HG03039 (cell line): ENCODE measurements around the gene DGLUCY.
"Not testable (repeated sequence)": the region's sequence is repeated elsewhere in the genome, so short reads cannot be mapped to it uniquely, and the experiment has no call there.

ENCODE experiments used
- ATAC-seq: cut with Tn5 transposase; IDR thresholded peaks from one replicate; pipeline ENCODE4 v1.9.1; 2021; ENCODE audit warnings: mild to moderate bottlenecking, moderate library complexity; ENCODE audit not compliant: unreplicated experiment

Gene DGLUCY

DNA sequence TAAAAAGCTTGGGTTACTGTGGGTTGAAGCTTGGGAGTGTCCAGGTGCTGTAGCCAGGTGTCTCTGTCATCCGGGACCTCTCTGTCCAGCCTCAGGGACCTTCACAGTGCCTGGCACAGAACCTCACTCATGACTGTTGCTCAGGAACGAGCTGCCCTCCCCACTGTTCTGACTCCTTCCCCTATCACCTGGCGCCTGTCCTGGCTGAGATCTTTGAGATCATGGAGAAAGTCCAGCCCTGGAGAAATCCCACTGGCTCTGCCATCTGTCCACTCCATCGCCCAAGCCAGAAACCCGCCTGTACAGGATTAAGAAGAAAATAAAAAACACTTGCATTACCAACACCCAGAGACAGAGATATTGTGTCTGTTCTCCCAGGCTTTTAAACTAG lies 53.5 kb downstream of the DGLUCY start:
- ATAC-seq: no peak

DNA sequence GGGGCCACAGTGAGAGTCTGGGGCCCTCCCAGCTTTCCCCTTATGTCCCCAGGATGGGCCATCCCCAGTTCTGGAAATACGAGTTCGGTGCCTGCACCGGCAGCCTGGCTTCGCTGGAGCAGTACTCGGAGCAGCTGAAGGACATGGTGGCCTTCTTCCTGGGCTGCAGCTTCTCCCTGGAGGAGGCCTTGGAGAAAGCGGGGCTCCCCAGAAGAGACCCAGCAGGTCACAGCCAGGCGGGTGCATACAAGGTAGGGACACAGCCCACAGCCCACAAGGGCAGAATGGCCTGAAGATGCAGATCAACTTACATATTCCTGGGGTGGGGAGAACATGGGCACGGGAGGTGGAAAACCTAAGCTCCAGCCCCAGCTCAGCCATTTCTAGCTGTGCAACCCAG lies 56.1 kb downstream of the DGLUCY start:
- no peak for ATAC-seq

DNA sequence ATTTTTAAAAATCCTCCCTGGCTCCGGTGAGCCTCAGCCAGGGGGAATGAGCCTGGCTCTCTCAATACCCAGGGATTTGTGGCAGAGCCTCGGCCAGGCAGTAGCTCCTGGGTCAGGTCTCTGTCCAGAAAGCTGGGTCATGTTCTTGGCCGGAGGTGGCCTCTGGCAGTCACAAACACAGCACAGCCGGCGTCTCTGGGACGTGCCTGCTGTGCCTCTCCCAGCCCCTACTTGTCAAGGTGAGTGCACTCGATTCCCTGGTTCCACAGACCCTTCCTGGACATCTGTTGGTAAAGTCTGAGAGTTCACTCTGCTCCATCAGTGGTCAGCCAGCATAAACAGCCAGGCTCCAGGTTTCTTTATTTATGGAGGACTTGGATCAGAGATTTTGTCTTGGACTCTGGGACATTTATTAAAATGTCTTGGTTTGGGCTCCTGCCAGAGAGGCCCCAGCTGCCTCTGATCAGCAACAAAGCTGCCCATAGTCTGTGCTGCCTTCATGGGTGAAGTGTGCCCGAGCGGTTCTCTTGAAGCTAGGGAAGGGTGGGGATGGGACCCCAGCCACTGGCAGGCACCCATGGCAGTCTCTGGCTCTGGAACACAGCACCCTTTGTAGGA lies 56.7 kb downstream of the DGLUCY start:
- no peak for ATAC-seq

GRCh38 chr14:91171291-91171690 lies 57.4 kb downstream of the DGLUCY start:
- ATAC-seq: no peak

- ATAC-seq: no peak
Measured at GRCh38 chr14:91173221-91173670, 59.4 kb downstream of the DGLUCY start.

- no peak for ATAC-seq
Measured at GRCh38 chr14:91173904-91174303, 60.0 kb downstream of the DGLUCY start.

DNA sequence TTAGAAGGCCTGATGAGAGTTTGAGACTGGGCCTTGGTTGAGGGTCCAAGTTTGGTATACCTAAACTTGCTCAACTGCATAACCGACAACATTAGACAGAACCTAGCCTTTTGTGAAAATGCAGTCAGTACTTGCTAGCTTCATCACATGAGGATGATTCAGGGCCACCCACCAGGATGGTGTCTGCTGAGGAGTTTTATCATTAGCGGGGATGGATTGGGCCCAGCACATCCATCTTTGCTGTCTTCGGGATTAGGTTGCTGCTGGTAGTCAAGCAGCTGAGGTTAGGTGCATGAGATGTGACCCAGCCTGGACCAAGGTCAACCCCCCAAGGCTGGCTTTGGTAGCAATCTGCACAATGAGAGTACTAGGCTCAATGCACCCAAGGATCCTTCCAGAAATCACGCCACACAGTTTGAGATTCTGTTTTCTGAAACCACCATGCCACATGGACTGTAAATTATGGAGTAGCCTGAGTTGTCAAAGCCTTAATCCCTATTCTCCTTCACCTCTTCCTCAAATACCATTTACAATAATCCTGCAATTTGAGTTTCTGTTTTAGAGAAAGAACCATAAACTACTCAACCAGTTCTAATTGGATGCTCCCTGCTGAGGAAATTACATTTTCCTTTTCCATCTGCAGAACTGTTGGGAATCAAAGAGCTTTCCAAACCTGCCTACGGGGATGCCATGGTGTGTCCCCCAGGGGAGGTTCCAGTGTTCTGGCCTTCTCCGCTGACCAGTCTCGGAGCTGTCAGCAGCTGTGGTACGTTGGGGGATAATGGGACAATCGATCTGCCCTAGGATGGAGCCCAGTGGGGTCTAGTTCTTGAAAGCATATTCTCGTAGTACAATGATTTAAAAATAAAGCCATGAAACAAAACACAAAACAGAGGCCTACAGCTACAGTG lies 61.7 kb downstream of the DGLUCY start:
- ATAC-seq: no peak

- no peak for ATAC-seq
Measured at GRCh38 chr14:91177073-91178034, 63.5 kb downstream of the DGLUCY start.

DNA sequence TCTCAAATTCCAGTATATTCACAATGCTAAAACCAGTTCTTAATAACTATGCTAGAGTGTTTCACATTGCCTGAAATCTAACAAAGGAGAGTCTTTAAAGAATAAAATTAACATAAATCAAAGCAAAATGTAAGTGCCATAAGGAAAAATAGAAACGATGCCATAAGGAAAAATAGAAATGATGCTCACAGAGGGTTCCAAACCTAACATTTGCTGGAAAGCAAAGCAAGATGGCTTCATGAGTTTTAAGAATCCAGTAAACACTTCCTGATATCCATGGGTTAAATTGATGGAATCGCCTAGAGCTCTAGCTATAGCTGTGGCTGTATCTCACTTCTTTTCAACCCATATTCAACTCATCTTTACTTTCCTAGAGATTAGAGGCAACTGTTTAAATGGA lies 66.7 kb downstream of the DGLUCY start:
- ATAC-seq: no peak

DNA sequence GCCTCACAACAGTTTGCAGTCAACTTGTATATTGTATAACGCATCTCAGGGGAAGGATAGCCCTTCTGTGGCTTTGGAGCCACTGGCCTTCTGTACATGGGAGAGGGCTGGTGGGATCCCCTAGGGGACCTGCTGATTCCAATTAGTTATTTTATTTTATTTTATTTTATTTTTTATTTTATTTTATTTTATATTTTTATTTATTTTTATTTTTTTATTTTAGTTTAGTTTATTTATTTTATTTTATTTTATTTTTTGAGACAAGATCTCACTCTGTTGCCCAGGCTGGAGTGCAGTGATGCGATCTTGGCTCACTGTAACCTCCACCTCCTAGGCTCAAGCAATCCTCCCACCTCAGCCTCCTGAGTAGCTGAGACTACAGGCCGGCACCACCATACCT lies 68.9 kb downstream of the DGLUCY start:
- ATAC-seq: not testable (repeated sequence)

DNA sequence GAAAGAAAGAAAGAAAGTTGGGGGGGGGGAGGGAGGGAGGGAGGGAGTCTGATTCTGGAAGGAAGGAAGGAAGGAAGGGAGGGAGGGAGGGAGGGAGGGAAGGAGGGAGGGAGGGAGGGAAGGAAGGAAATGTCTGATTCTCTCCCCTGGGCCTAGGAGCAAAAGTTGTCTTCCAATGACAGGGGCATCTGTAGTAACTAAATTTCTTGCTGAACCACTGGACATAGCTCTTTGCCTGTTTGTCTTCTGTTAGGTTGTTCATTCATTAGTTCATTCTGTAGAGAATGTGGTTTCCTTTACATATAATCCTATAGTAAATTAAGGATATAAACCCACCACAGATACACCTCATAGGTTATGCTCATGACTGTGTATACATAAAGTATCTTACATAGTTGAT lies 70.7 kb downstream of the DGLUCY start:
- no peak for ATAC-seq

DNA sequence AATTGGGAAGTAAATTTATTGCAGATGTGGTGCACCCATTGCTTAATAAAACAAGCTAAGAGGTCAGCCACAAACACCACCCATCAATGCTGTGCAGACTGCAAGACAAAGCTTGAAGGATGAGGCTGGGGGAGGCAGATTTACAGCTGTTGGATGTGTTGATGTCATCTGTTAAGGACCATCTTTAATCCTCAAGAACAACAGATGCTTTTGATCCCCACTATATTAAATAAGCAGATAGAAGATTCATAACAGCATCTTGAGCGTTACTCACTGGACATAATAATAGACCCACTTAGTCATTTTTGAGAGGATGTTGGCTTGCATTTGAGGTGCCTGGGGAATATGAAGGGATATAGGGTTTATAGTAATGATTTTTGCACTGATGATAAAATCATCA lies 71.8 kb downstream of the DGLUCY start:
- no peak for ATAC-seq

- no peak for ATAC-seq
Measured at GRCh38 chr14:91186515-91187066, 72.7 kb downstream of the DGLUCY start.

DNA sequence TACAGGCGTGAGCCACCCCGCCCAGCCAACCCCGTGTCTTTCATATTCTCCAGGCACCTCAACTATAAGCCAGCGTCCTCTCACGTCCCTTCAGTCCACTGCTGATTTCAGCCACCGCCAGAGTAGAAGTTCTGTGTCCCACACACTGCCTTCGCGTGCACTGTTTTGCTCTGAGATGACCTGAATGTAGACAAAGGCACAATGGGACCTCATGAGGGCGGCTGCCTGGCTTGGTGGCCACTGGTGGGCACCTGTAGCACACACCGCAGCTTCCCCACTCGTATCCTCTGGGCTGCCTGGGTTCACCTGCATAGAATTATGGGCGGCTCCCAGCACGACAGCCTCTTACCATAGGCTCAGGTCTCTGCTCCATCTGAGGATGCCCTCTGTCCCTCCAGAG lies 73.4 kb downstream of the DGLUCY start:
- no peak for ATAC-seq

GRCh38 chr14:91190853-91191252 lies 77.0 kb downstream of the DGLUCY start:
- ATAC-seq: no peak

- no peak for ATAC-seq
Measured at GRCh38 chr14:91193069-91193468, 79.2 kb downstream of the DGLUCY start.

DNA sequence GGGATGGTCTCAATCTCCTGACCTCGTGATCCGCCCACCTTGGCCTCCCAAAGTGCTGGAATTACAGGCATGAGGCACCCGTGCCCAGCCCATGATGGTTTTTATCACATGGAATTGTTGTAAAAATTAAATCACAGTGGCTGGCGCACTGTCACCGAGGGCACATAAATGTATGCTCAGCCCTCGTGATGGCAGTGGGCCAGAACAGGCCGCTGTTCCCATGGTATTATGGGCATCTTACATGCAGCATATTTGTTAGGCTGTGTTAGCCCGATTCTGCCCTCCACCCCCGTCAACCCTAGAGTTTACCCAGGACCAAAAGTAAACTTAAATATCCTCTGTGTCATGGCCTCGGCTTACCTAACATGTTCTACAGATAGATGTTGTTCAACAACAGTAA lies 82.0 kb downstream of the DGLUCY start:
- no peak for ATAC-seq

DNA sequence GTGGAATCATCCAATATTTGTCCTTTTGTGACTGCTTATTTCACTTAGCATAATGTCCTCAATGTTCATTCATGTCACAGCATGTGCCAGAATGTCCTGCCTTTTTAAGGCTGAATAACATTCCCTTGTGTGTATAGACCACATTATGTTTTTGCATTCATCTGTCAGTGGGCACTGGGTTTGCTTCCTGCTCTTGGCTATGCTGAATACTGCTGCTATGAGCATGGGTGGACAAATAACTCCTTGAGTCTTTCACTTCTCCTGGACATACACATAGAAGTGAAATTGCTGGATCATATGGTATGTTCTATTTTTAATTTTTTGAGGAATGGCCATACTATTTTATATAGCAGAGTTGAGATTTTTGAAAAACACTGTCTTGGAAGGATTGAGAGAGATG lies 83.8 kb downstream of the DGLUCY start:
- ATAC-seq: no peak

DNA sequence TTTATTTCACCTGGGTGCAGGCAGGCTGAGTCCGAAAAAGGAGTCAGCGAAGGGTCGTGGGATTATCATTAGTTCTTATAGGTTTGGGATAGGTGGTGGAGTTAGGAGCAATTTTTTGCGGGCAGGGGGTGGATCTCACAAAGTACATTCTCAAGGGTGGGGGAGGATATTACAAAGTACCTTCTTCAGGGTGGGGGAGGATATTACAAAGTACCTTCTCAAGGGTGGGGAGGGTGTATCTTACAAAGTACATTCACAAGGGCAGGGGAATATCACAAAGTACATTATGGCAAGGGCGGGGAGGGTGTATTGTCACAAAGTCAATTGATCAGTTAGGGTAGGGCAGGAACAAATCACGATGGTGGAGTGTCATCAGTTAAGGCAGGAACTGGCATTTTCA lies 86.9 kb downstream of the DGLUCY start:
- ATAC-seq: not testable (repeated sequence)

DNA sequence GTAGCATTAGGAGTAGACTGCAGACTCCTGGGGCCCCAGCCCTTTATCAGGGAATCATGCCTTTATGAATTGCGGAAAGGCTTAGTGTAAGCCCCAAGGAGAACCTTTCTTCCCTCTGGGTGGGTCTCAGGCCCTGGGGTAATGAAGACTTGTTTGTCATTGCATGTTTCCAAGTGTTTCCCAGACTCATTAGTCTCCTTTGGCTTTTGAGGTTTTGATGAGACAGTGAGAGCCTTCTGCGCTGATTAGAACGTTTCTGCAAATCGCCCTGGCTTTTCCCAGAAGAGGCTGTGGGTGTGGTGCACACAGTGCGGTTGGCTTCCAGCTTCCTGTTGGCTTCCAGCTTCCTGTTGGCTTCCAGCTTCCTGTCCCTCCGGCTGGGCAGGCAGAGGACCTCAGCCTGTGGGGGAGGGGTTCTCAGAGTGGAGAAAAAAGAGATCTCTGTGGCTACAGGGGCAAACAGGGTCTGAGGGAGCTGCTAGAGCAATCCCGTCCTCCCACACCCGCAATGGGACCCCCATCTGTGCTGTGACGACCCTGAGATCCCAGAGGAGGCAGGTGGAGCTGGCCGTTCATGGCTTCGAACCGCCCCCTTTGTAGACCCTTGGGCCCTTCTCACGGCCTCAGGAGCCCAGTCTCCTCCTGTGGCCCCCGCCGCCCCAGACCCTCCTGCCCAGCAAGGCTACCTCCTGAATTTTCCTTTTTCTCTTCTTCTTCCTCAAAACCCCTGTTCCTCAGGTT lies 88.5 kb downstream of the DGLUCY start:
- no peak for ATAC-seq
